IPS-18c (cell line): ENCODE measurements around the gene DKC1.
"Not testable (repeated sequence)": the region's sequence is repeated elsewhere in the genome, so short reads cannot be mapped to it uniquely, and the experiment has no call there.

Experiments
- H3K4me3 ChIP-seq: 2 replicates; pipeline ENCODE4 v1.7.0; 2013; ENCODE audit warnings: low read depth, mild to moderate bottlenecking, low read length, moderate library complexity; ENCODE audit not compliant: insufficient read depth
- H3K9me3 ChIP-seq: one replicate; pipeline ENCODE4 v1.6.1; 2013; ENCODE audit warnings: mild to moderate bottlenecking, low read length, moderate library complexity; ENCODE audit not compliant: control insufficient read depth, insufficient read depth

The DKC1 gene

DNA sequence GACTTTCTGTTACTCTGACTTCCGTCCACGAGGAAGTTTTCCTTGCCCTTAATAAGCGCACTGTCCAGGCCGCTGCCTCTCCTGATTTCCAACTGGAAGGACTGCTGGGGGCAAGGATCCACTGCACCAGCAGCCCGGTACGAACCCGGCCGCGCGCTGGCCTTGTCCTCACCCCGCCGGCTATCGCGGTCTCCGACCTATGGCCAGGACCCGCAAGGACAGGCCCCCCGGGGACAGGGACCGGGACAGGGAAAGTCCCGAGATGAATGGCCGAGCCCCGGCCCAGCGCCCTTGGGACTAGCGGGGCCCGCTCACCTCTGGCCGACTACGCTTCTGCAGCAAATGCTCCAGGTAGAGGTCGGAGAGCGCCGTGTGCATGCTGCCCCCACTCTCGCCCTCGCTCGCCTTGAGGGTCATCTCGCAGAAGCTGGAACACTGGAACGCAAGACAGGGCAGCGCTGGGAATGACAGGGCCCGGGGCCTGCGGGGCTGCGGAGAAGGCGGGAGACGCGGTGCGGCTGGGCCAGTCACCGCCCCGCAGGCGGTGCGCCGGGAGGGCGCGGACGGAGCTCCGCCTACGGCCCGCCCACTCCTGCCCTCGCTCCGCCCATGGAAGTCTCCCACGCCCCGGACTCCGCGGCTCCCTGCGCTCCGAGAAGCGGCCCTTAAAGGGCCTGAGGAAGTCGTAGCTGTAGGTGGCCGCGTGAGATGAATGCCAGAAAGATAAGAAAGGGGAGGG is 42.5 kb downstream of the DKC1 start, which contains the start of gene MPP1:
Gene MPP1, minus strand, starts transcription at position 529 of the 739 bp plus-strand sequence. Its CDS starts 112 bp downstream, at position 417.
- Histone ChIP-seq H3K4me3 (peak within 1 kb of the TSS; percentile 61), H3K9me3 (peaks cover 10% of the 10 kb centered on the region)

DNA sequence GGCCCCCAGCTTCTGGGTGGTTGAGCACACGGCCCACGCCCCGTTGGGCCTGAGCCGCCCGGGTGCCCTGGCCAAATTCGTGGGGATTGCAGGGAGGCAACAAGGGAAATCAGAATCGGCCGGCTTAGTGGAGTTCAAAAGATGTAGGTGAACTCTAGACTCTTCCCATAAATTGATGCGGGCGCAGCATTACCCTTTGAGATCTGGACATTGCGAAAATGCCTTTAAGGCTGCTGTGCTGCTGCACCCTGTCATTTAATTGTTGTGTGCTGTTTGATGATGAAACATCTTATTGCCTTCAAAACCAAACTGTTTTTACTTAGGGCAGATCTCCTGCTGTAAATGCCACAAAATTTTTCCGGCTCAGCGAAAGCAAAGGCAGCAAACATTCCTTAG is 43.0 kb downstream of the DKC1 start:
- peaks cover 10% of the 10 kb centered on the region for H3K9me3 ChIP-seq
- peak overlapping the region; percentile 61 for H3K4me3 ChIP-seq

DNA sequence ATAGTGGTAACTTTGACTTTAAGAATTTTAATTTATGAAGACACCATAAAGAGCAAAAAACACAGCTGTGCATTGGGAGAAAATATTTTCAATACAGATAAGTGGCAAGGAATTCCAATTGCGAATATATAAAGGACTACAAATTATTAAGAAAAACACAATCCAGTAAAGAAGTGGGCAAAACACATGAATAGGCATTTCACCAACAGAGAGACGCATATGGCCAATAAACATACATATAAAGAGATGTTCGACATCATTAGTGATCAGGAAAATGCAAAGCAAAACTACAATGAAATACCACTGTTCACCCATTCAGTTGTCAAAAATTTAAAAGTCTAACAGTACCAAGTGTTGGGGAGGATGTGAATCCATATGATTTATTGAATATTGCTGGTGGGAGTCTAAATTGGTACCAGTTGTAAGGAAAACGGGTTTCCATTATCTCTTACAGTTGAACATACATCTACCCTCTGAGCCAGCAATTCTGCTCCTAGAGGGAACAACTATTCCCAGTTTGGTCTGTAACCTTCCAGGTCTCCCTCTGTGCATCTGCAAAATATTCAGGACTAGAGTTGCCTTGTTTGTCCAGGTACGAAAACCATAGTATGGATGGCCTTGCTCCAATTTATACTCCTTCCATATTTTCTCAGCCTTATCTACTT is 44.3 kb downstream of the DKC1 start:
- peaks cover 13% of the 10 kb centered on the region for H3K9me3 ChIP-seq

DNA sequence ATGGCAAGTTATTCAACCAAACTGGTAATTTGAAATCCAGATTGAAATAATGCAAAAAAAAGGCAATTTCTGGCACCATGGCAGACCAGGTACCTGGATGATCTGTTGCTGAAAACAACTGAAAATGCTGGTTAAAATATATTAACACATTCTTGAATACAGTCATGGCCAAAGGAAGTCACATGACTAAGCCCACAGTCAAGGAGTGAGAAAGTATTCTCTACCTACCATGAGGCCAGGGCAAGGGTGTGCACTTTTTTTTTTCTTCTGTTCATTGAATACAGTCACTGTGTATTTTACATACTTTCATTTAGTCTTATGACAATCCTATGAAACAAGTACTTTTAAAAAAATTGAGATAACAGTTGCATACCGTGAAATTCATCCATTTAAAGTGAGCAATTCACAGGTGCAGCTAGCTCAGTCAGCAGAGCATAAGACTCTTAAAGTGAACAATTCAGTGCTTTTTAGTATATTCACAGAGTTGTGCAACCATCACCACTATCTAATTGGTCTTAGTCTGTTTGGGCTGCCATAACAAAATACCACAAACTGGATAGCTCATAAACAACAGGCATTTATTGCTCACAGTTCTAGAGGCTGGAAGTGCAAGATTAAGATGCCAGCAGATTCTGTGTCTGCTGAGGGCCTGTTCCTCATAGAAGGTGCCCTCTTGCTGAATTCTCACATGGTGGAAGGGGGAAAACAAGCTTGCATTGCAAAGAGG is 47.4 kb downstream of the DKC1 start:
- peaks cover 6% of the 10 kb centered on the region for H3K9me3 ChIP-seq
- H3K4me3 ChIP-seq: no peak overlapping the region

More for the DNA sequence above, 44.3 kb downstream of the DKC1 start:
- H3K4me3 ChIP-seq: no peak overlapping the region

DNA sequence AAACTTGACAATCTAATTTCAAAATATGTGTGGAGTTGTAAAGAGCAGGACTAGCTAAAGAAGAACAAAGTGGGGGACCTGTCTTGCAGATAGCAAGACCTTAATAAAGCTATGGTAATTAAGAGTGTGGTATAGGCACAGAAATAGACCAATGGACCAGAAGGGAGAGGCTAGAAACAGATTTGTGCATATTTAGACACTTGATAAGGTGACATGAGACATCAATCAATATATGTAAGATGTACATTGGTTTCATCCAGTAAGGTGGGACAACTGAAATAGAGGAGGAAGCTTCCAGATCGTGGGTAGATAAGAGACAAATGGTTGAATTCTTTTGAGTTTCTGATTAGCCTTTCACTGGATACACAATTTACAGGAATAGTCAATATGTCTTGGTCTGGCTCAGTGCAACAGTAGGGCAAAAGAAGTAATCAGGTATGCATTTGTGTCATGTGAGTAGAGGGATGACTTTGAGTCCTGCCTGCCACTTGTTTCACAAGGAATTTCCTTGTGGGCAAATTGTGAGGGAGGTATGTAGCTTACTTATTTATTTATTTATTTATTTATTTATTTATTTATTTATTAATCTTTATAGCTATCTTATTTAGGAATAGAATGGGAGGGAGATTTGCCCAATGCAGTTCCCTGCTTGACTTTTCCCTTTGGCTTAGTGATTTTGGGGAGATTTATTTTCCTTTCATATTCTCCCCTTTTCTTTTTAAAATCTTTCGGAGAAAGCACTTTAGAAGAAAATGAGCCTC is 49.9 kb downstream of the DKC1 start:
- peaks cover 5% of the 10 kb centered on the region for H3K9me3 ChIP-seq
- H3K4me3 ChIP-seq: no peak overlapping the region

DNA sequence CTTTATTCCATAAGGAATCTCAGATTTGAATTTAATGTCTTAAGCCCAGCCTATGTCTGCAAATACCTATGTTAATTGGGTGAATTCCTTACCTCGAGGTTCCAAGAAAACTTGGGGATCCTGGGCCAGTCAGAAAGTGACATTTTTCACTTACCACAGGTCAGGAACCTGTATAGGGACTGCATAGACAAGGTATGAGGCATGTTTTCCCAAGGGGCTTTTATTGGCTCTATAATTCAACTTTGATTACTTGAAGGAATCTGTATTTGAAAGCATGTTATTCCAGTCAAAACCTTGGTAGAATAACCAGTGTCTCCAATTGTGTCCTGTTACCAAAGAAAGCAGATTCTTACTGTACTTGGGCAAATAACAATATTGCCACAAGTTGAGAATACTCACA is 51.1 kb downstream of the DKC1 start:
- H3K9me3 ChIP-seq: peaks cover 5% of the 10 kb centered on the region

DNA sequence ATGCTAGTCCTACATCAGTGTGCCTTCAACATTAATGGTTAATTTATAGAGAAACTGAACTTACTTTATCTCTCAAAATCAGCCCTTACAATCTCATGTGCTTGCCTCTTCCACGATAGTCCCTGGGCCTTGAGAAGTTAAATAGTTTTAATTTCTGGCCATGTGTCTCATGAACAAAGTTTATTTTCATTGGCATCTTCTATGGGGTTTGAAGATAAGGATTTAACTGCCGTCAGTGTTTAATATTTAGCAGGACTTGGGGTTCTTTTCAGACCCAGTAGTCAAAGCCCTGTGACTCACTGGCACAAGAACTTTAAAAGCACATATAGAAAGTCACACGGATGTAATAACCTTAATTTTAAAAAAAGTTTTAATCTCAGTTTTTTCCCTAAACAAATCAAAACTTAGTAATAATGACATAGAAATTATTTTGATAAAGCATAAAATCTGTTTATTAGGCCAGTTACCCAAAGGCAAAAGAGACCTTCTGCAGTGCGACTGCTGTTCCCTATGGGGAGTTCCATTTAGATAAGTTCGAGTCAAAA is 52.7 kb downstream of the DKC1 start:
- Histone ChIP-seq H3K9me3 (peaks cover 5% of the 10 kb centered on the region), H3K4me3 (no peak overlapping the region)

More for the DNA sequence above, 51.1 kb downstream of the DKC1 start:
- H3K4me3 ChIP-seq: no peak overlapping the region

DNA sequence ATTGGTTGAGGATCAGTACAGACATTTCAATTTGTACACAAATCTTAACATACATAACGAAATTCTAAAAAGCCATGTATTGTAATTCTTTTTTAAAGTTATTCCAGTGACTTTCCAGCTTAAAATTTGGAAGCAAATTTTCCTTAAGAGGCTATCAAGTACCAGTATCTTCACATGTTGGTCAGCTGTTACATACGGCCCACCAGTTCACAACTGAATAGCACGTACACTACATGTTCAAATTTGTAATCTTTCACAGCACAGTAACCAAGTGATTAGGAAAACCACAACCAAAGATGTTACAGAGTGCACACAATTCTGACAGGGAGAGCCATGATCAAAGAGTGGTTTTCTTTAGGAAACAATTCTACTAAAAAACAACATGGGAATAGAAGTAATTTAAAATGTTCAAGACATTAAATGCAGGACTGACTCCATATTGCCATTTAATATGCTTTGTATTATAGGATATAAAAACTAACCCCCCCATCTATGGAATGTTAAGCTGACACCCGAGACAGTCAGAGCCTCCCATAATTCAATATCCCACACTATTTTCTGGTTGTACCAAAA is 53.7 kb downstream of the DKC1 start:
- H3K9me3 ChIP-seq, H3K4me3 ChIP-seq: not testable (repeated sequence)

DNA sequence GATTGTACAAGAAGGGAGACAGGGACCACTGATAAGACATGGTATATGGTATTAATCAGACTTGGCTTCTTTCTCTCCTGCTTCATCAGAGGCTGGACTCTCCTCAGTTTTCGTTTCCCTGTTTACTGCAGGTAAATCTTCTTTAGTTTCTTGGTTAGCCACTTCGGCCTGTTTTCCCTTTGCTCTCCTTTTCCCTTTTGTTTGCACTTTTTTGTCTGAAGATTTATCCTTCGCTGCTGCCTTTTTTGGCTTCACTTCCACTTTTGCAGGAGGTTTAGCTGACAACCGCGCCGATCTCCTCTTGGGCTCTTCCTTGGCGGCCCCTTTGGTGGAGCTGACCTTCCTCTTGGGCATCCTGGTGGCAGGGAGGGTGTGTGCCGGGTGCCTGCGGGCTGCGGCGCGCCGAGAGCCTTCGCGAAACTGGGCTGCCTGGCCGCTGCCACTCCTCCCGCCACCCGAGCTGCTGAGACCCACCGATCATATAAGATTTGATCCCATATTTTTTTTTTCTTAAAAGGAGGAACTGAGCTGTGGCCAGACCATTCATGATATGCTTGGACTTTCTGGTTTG is 54.5 kb downstream of the DKC1 start:
- H3K4me3 ChIP-seq, H3K9me3 ChIP-seq: not testable (repeated sequence)

DNA sequence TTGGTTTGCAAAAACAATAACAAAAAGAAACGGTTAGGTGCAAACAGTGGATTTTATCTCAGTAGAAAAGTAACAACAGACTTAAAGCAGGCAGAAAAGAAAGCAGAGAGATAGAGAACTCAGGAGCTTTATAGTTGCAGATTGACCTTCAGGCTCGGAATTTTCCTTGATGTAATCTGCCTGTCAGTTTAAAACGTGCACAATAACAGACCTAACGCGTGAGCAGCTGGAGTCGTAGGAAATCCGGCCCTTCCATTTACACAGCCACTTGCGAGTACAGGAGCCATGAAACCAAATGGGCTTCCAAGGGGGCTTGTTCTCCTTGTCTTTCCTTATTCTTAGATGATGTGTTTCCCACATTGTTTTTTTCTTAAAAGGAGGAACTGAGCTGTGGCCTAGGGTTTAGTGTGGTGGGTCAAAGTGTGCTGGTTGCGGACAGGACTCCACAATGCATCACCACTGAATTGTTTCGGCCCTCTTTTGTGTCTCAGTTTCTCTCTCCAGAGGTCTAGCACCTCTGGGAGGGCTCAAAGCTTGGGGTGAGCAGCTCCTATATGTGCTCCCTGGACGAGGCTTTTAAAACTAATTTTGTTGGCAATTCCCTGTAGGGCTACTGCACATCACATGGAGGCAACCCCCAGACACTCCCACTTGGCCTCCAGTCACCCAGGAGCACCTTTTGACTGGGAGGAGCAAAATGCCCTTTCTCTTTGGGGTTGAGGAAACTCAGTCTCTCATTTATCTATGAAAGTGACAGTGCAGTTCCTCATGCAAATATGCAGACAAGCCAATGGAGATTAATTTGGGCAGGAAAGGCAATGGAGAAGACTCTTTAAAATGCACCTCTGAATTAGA is 56.5 kb downstream of the DKC1 start:
- 0 out of 2 replicates have a peak overlapping the region, but pooled peaks have one; percentile 6 for H3K4me3 ChIP-seq
- H3K9me3 ChIP-seq: peaks cover 7% of the 10 kb centered on the region

DNA sequence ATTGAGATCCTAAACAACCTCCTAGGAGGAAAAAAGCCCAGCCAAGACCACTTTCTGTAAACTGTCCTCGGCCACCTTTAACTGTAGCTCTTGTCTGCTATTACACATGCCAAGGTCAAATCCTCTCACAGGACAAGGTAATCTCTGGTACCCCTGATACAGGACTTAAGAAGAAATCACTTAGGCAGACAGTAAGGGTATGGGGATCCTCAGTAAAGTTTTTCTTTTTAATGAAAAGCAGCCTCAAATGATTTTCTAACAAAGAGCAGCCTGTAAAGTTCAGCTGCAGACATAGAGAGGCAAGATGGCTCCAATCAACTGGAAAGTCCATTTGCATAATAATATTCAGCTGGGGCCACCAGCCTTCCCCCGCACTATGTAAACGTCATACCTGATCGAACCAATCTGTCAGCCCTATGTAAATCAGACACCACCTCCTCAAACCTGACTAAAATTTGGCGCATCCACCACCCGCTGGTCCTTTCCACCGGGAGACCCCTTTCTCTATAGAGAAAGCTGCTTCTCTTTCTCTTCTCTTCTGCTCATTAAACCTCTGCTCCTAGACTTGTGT is 57.2 kb downstream of the DKC1 start:
- 0 out of 2 replicates have a peak overlapping the region, but pooled peaks have one; percentile 6 for H3K4me3 ChIP-seq
- H3K9me3 ChIP-seq: peaks cover 7% of the 10 kb centered on the region

DNA sequence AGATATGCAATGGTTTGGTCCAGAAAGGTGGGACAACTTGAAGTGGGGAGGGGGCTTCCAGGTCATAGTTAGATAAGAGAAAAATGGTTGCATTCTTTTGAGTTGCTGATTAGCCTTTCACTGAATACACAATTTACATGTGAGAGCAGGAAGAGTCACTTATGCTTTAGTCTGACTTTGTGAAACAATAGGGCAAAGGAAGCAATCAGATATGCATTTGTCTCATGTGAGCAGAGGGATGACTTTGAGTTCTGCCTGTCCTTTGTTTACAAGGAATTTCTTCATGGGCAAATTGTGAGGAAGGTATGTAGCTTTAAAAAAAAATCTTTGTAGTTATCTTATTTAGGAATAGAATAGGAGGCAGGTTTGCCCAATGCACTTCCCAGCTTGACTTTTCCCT is 58.9 kb downstream of the DKC1 start:
- peaks cover 9% of the 10 kb centered on the region for H3K9me3 ChIP-seq

DNA sequence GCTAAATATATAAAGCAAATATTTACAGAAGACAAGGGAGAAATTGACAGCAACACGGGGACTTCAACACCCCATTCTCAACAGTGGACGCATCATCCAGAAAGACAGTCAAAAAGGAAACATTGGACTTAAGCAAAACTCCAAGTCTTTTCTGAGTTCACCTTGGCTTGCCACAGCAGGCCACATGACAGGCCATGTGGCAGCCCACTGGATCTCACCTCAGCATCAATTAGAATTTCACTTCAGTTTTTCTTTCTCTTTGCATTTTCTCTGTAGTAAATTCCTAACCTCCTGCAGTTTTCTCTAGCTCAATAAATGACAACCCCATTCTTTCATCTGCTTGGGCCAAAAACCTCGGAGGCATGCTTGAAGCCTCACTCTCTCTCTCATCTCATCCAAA is 59.4 kb downstream of the DKC1 start:
- Histone ChIP-seq H3K9me3 (peaks cover 9% of the 10 kb centered on the region), H3K4me3 (no peak overlapping the region)

More for the DNA sequence above, 58.9 kb downstream of the DKC1 start:
- H3K4me3 ChIP-seq: no peak overlapping the region

DNA sequence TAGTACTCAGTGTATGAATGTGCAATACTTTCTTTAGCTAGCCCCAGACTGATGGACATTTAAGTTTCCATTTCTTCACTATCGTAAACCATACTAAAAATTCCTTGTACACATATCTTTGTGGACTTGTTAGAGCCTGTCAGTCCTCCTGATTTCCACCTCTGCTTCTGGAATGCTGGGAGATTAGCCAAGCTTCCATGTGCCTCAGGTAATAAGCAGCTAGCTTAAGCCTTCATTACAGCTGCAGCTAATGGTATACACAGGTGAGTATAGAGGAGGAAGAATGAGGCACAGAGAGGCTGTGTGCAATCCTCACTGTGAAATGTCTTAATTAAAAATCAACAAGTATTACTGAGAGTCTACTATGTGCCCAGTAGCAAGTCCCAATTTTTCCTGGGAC is 62.0 kb downstream of the DKC1 start:
- H3K4me3 ChIP-seq: no peak overlapping the region

DNA sequence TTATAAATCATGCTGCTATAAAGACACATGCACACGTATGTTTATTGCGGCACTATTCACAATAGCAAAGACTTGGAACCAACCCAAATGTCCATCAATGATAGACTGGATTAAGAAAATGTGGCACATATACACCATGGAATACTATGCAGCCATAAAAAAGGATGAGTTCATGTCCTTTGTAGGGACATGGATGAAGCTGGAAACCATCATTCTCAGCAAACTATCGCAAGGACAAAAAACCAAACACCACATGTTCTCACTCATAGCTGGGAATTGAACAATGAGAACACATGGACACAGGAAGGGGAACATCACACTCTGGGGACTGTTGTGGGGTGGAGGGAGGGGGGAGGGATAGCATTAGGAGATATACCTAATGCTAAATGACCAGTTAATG is 62.9 kb downstream of the DKC1 start:
- H3K4me3 ChIP-seq, H3K9me3 ChIP-seq: not testable (repeated sequence)

More for the DNA sequence above, 62.0 kb downstream of the DKC1 start:
- peaks cover 7% of the 10 kb centered on the region for H3K9me3 ChIP-seq
